SHP77 (cell line): Measurements from ENCODE around the gene L3MBTL3.

Experiments used
- DNase-seq, 2 experiments: peaks; one replicate each; lab custom pipeline; 2025; lab: John Stamatoyannopoulos, UW

Gene L3MBTL3

GRCh38 chr6:130183271-130184222 is 165.2 kb downstream of the L3MBTL3 start:
- no peak for DNase-seq

GRCh38 chr6:130185658-130186057 is 167.3 kb downstream of the L3MBTL3 start:
- no peak for DNase-seq

DNA sequence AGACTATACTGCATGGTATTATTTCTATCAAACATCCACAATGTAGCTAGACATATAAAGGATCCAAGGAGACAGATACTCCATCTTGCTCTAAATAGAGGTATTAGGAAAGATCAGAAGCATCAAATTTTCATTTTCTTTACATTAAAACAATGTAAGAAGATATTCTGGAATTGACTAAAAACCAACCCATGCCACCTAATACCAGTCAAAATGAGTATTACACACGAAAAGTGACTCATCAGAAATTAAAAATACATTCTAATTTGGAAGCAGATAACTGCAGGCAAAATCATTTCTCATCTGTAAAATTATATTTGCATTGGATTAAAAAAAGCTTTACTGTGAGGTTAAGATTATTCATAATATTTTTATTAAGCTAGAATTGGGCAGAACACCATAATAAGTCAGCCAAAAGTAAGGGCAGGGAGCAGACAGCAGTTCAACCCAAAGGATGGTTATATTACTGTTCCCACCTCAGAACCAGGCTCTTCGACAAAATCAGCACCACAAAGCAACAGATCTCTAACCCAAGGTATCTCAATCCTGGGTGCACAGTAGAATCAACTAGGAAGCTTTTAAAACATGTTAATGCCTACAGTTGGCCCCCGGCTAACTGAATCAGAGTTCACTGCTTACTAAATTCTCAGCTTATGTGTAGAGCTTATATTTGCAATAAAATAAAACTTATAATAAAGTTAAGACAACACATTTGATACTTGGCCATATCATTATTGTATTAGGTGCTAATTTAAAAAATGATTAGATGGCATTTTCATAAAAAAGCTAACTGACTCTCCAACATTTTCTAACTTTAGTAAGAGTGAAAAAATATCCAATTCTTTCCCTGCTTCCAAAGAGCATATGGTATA is 169.2 kb downstream of the L3MBTL3 start:
- DNase-seq: no peak

GRCh38 chr6:130188207-130188899 is 170.0 kb downstream of the L3MBTL3 start:
- DNase-seq: no peak

DNA sequence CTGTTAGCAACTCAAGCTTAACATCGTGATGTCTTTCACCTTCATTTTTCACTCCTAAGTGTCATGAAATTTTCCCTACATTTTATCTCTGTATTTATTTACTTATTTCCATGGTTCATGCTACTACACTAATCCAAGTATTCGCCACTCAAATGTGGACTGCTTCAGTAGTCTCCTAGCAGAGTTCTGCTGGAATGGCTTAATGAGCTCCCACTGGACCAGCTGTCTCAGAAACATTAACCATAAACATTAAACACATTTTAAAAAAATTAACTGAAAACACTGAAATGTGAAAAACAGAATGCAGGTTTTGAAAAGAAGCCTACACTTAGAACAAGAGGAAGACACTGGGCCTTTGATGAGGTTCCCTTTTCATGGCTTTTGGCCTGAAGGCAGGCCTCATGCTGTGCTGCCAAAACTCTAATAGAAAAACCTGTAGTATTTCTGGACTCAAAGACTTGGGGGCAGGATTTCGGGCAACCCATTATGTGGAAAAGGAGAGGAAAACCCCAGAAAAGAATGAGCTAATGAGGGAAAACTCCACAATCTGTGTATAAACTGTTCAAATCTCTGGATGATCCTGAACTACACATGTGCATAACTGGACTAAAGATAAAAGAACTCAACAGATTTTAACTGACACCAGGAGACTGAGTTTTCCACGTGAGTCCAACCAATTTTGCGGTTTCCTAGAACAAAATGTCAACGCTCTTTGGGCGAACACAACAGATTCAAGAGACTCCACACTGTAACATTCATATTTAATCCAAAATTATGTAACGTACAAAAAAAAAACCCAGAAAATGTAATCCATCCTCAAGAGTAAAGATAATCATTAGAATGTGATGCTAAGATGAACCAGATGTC is 171.4 kb downstream of the L3MBTL3 start:
- no peak for DNase-seq
